Left ventricle myocardium inferior (tissue), 1 donor: ENCODE data around the gene RUNX1. TPM values are rescaled to one million over a fixed set of nuclear protein-coding genes. Genes with fewer than 3 reads are reported as not detected.

Experiments used
- DNase-seq: peaks from one replicate; pipeline ENCODE4 v3.0.0-alpha.2; 2020
- H3K27ac ChIP-seq: fragments of 200-600 bp; replicated peaks from 2 replicates; pipeline ENCODE4 v1.8.0; 2021
- H3K27me3 ChIP-seq: fragments of 200-600 bp; 2 replicates; pipeline ENCODE4 v1.8.0; 2021; ENCODE audit warnings: low read depth
- H3K36me3 ChIP-seq: fragments of 200-600 bp; 2 replicates; pipeline ENCODE4 v1.8.0; 2021
- H3K4me1 ChIP-seq: fragments of 200-600 bp; 2 replicates; pipeline ENCODE4 v1.8.0; 2021
- H3K4me3 ChIP-seq: fragments of 200-600 bp; 2 replicates; pipeline ENCODE4 v1.8.0; 2021; ENCODE audit warnings: mild to moderate bottlenecking, moderate library complexity
- H3K9me3 ChIP-seq: fragments of 200-600 bp; replicated peaks from 2 replicates; pipeline ENCODE4 v1.8.0; 2021
- intact Hi-C: fragments of 100-400 bp; cut with micrococcal nuclease; formaldehyde crosslinking; loops from one replicate; pipeline ENCODE4 v1.11.0; 2022
- total RNA-seq: library from RNA; stranded (reverse); fragmentation: NEBNext Ultra II Directional; extraction: Animal tissue kit (Norgen Biotek cat#: 25700); gene quantifications from one replicate; pipeline ENCODE4 v1.2.1, GENCODE V29; 2021
- TF ChIP-seq, protein P1 (sequence below): fragments of 200-600 bp; IDR thresholded peaks from 2 replicates; pipeline ENCODE4 v1.8.0; 2021; ENCODE audit warnings: antibody characterized with exemption, mild to moderate bottlenecking, borderline replicate concordance
- donor health status: DM: no; HTN: yes; CAD: no; lungs with severe emphysema.

Gene RUNX1
- total RNA-seq, 1 donor from 2014 or later: 1.5 TPM

DNA sequence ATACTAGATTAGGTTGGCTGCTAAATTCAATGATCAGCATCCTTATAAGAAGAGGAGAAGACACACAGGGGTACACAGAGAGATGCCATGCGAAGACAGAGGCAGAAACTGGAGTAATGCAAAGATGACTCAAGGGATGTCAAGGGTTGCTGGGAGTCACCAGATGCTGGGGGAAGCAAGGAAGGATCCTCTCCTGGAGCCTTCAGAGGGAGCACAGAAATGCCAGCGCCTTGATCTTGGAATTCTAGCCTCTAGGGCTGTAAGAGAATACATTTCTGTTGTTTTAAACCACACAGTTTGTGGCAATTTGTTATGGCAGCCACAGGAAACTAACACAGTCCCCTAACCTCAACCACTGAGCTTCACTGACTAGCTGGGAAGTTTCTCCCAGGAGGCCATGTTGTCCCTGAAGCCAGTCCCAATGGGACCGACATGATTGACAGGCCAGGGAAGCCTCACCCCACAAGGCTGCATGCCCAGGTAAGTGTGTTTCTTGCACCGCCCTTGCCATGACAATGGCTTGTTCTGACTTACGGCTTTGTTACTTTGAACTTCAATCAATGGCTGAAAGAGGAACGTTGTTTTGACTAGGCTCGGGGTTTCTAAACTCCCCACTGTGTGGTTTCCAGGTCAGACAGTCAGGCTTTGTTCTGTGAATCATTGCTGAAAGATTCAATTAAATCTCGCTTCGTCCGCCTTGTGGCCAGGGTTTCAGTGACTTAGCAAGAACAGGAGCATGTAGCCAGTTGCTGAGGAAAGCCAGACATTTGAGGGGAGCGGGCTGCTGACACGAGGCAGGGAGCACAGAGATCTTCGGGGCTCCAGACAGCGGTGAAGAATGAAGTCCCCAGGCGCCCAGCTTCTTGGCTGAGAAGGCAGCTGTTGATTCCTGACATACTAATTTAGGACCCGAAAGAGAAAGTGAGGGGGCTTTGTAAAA is 62.3 kb downstream of the RUNX1 start:
- no peaks in the 10 kb centered on the region for H3K9me3 ChIP-seq
- TF ChIP-seq, protein P1, sequence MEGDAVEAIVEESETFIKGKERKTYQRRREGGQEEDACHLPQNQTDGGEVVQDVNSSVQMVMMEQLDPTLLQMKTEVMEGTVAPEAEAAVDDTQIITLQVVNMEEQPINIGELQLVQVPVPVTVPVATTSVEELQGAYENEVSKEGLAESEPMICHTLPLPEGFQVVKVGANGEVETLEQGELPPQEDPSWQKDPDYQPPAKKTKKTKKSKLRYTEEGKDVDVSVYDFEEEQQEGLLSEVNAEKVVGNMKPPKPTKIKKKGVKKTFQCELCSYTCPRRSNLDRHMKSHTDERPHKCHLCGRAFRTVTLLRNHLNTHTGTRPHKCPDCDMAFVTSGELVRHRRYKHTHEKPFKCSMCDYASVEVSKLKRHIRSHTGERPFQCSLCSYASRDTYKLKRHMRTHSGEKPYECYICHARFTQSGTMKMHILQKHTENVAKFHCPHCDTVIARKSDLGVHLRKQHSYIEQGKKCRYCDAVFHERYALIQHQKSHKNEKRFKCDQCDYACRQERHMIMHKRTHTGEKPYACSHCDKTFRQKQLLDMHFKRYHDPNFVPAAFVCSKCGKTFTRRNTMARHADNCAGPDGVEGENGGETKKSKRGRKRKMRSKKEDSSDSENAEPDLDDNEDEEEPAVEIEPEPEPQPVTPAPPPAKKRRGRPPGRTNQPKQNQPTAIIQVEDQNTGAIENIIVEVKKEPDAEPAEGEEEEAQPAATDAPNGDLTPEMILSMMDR: no peak
- no peak overlapping the region for H3K27ac ChIP-seq
- no peaks in the 10 kb centered on the region for H3K4me1 ChIP-seq
- DNase-seq: no peak
- H3K27me3 ChIP-seq: peaks cover 66% of the 10 kb centered on the region
- no peaks in the 10 kb centered on the region for H3K36me3 ChIP-seq
- no peak overlapping the region for H3K4me3 ChIP-seq
- intact Hi-C loops: no loop called here

DNA sequence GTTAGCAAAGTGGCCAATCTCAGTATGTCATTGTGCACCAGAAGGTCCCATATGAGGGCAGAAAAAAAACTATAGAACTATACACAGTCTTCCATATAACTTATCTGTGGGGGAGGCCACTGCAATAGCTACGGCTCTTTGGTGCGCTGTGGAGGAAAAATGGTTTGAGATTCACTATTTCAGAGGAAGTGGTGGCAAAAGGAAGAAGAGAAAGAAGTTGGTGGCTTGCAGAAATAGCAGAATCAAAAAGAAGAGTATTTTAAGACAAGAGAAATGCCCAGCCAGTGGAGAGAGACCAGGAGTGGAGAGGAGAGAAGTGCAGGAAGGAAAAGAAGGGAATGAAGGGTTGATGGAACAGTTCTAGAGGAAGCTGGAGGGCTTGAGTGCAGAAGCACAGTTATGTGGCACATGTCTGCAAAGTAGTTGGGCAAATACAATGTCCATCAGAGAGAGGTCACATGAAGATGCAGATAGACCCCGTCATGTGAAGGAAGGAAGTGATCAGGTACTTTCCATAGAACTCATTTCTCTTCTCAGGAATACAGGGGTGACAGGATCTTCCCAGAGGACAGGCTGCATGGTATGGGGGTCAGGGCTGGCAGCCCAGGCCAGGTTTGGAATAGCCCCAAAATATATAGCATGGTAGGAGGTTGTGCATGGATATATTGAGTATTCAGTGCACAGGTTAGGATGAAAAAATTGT is 64.6 kb downstream of the RUNX1 start:
- H3K36me3 ChIP-seq: no peaks in the 10 kb centered on the region
- H3K9me3 ChIP-seq: no peaks in the 10 kb centered on the region
- DNase-seq: no peak
- TF ChIP-seq, protein P1: no peak
- H3K27ac ChIP-seq: no peak overlapping the region
- no peaks in the 10 kb centered on the region for H3K4me1 ChIP-seq
- no peak overlapping the region for H3K4me3 ChIP-seq
- H3K27me3 ChIP-seq: peaks cover 70% of the 10 kb centered on the region
- intact Hi-C loops: no loop called here

DNA sequence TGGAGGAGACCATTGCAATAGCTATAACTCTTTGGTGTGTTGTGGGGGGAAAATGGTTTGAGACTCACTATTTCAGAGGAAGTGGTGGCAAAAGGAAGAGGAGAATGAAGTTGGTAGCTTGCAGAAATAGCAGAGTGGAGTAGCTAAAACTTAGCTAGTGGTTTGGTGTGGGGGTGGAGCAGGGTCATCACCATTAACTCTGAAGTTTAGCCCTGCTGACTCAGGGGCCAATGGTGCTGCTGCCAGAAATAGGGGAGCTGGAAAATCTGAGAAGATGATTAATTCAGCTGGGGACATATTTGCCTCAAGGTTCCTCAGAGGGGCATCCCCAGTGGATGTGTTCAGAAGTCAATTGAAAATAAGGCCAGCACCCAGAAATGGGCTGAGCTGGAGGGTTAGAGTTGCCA is 65.4 kb downstream of the RUNX1 start:
- no peaks in the 10 kb centered on the region for H3K9me3 ChIP-seq
- H3K27me3 ChIP-seq: peaks cover 64% of the 10 kb centered on the region
- intact Hi-C loops: no loop called here
- H3K27ac ChIP-seq: no peak overlapping the region
- DNase-seq: no peak
- H3K36me3 ChIP-seq: no peaks in the 10 kb centered on the region
- TF ChIP-seq, protein P1: no peak
- no peaks in the 10 kb centered on the region for H3K4me1 ChIP-seq
- H3K4me3 ChIP-seq: no peak overlapping the region

DNA sequence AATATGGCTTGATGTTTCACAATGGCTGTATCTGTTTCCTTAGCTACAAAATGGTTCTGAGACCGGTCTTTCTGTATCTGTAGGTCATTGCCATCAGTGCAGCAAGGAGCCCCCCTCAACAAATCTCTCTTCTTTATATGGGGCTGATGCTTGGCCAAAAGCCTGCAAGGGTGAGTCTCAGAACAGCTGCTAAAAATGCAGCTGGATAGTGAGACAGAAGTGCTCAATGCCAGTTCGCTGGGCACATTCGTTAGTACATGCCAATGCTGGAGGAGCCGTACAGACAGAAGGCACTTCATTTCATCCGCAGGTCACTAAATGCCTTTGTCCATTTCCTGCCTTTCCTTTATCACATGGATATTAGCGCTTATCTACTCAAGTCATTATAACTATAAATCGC is 67.3 kb downstream of the RUNX1 start:
- intact Hi-C loops: no loop called here
- Histone ChIP-seq H3K36me3 (no peaks in the 10 kb centered on the region), H3K27me3 (peaks cover 64% of the 10 kb centered on the region), H3K27ac (no peak overlapping the region), H3K4me3 (no peak overlapping the region), H3K4me1 (no peaks in the 10 kb centered on the region), H3K9me3 (no peaks in the 10 kb centered on the region)
- DNase-seq: no peak
- TF ChIP-seq, protein P1: no peak

DNA sequence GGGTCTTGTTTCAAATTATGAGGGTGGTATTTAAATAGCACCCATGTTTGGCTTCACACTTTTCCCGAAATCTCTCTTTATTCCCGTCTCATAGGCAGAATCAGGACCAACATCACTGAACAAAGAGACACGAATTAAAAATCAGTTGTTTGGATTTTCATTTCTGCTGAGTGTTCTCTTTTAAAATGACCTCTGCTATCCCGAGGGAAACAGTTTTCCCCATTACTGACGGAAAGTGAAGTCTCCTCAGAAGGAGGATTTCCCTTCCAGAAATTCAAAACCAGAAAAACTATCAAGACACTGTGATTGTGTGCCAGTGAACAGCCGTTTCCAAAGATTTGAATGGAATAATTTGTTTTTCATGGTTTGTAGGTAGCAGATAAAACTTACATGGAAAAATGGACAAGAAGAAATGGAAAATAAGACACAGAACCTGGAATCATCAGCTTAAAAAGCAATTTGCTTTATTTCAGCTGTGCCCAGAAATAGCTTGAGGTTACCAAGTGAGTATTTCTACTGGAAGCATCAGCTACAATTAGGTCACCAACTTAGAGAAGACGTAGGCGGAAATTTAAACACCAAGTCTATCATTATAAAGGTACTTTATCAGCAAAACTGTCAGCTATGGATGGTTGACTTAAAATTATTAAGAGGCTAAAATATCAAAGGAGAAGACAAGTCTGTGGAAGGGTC is 68.5 kb downstream of the RUNX1 start:
- TF ChIP-seq, protein P1: no peak
- Histone ChIP-seq H3K27ac (no peak overlapping the region), H3K4me1 (no peaks in the 10 kb centered on the region), H3K4me3 (no peak overlapping the region), H3K27me3 (peaks cover 57% of the 10 kb centered on the region), H3K9me3 (no peaks in the 10 kb centered on the region), H3K36me3 (no peaks in the 10 kb centered on the region)
- no peak for DNase-seq
- intact Hi-C loops: no loop called here
